ENCODE results near the gene DAZAP2. TPM values are rescaled to one million over a fixed set of nuclear protein-coding genes. Genes with fewer than 3 reads are reported as not detected.
"Not testable (repeated sequence)": the region's sequence is repeated elsewhere in the genome, so short reads cannot be mapped to it uniquely, and the experiment has no call there.

DAZAP2 gene
- total RNA-seq, 4 donors from 2014 or later, result 63.3 to 229 (median 192) TPM

GRCh38 chr12:51222461-51222860 is 16.2 kb upstream of the DAZAP2 start:
- intact Hi-C loops (cut with DNase I; ENCODE audit: low total_unique reads), result no loop called here
- Histone ChIP-seq H3K4me3 (no peak overlapping the region), H3K36me3 (no peaks in the 10 kb centered on the region), H3K27ac (no peak overlapping the region), H3K27me3 (no peaks in the 10 kb centered on the region), H3K9me3 (no peaks in the 10 kb centered on the region), H3K4me1 (no peaks in the 10 kb centered on the region)
- TF ChIP-seq POLR2A (IDR thresholded peaks at IDR 0.05) (no peak), CTCF (IDR thresholded peaks at IDR 0.05) (no peak)
- no peak for DNase-seq

GRCh38 chr12:51224625-51225024 is 14.0 kb upstream of the DAZAP2 start:
- no peak for DNase-seq
- no peaks in the 10 kb centered on the region for H3K27me3 ChIP-seq
- no peaks in the 10 kb centered on the region for H3K9me3 ChIP-seq
- no peak for TF ChIP-seq POLR2A (IDR thresholded peaks at IDR 0.05)
- TF ChIP-seq CTCF (IDR thresholded peaks at IDR 0.05), result no peak
- intact Hi-C loops (cut with DNase I; ENCODE audit: low total_unique reads), result no loop called here
- H3K4me3 ChIP-seq, result no peak overlapping the region
- H3K36me3 ChIP-seq, result no peaks in the 10 kb centered on the region
- no peak overlapping the region for H3K27ac ChIP-seq
- H3K4me1 ChIP-seq, result no peaks in the 10 kb centered on the region

- Histone ChIP-seq H3K27ac (no peak overlapping the region), H3K27me3 (no peaks in the 10 kb centered on the region), H3K4me1 (no peaks in the 10 kb centered on the region), H3K36me3 (no peaks in the 10 kb centered on the region), H3K4me3 (no peak overlapping the region), H3K9me3 (no peaks in the 10 kb centered on the region)
- no peak for TF ChIP-seq CTCF (IDR thresholded peaks at IDR 0.05)
- TF ChIP-seq POLR2A (IDR thresholded peaks at IDR 0.05), result no peak
- intact Hi-C loops (cut with DNase I; ENCODE audit: low total_unique reads), result no loop called here
- DNase-seq, result no peak
Observed at GRCh38 chr12:51225234-51225633, 13.4 kb upstream of the DAZAP2 start.

- no peaks in the 10 kb centered on the region for H3K4me1 ChIP-seq
- no peaks in the 10 kb centered on the region for H3K27me3 ChIP-seq
- DNase-seq, result no peak
- H3K36me3 ChIP-seq, result no peaks in the 10 kb centered on the region
- H3K27ac ChIP-seq, result no peak overlapping the region
- no peaks in the 10 kb centered on the region for H3K9me3 ChIP-seq
- no peak overlapping the region for H3K4me3 ChIP-seq
- no peak for TF ChIP-seq POLR2A (IDR thresholded peaks at IDR 0.05)
- no peak for TF ChIP-seq CTCF (IDR thresholded peaks at IDR 0.05)
- intact Hi-C loops (cut with DNase I; ENCODE audit: low total_unique reads), result no loop called here
Observed at GRCh38 chr12:51225771-51226170, 12.9 kb upstream of the DAZAP2 start.

GRCh38 chr12:51227112-51227511 is 11.5 kb upstream of the DAZAP2 start:
- DNase-seq; intact Hi-C loops (cut with DNase I; ENCODE audit: low total_unique reads); H3K9me3 ChIP-seq; H3K27me3 ChIP-seq; H3K4me1 ChIP-seq; H3K4me3 ChIP-seq; H3K36me3 ChIP-seq; H3K27ac ChIP-seq: not testable (repeated sequence)

GRCh38 chr12:51227962-51228361 is 10.7 kb upstream of the DAZAP2 start:
- DNase-seq, result no peak
- no peaks in the 10 kb centered on the region for H3K9me3 ChIP-seq
- TF ChIP-seq POLR2A (IDR thresholded peaks at IDR 0.05) (no peak), CTCF (IDR thresholded peaks at IDR 0.05) (no peak)
- H3K27ac ChIP-seq, result no peak overlapping the region
- no peak overlapping the region for H3K4me3 ChIP-seq
- no peaks in the 10 kb centered on the region for H3K27me3 ChIP-seq
- H3K36me3 ChIP-seq, result no peaks in the 10 kb centered on the region
- H3K4me1 ChIP-seq, result no peaks in the 10 kb centered on the region
- intact Hi-C loops (cut with DNase I; ENCODE audit: low total_unique reads), result no loop called here

Data from uterus (tissue), 4 donors.